Transverse colon (tissue), 4 donors: ENCODE results near the gene COL13A1.

Experiments used
- EP300 ChIP-seq: sonication (generic); formaldehyde crosslinking; IDR thresholded peaks from one replicate; pipeline ENCODE4 v1.6.1; 2017; ENCODE audit warnings: antibody characterized with exemption, low read depth
- POLR2A ChIP-seq: fragments of 450-650 bp; IDR thresholded peaks from one replicate; pipeline ENCODE4 v1.6.1; 2016; ENCODE audit warnings: antibody characterized with exemption, mild to moderate bottlenecking, moderate library complexity
- POLR2AphosphoS5 ChIP-seq, 3 donors: sonication (generic); formaldehyde crosslinking; IDR thresholded peaks; one replicate each; pipeline ENCODE4 v1.6.1; 2016; ENCODE audit warnings: antibody characterized with exemption in 3 of 3
- TF ChIP-seq, protein P1 (sequence below), 5 experiments: fragments of 200-600 bp in 3 of 5; fragments of 450-650 bp in 2 of 5; sonication (generic) in 3 of 5; IDR thresholded peaks; 1 replicate in 2 of 5; 2 replicates in 3 of 5; pipeline ENCODE4 v1.5.1; 2016 to 2017; ENCODE audit warnings: antibody characterized with exemption in 5 of 5, inconsistent platforms in 3 of 5, mild to moderate bottlenecking in 2 of 5, moderate library complexity in 1 of 5

DNA sequence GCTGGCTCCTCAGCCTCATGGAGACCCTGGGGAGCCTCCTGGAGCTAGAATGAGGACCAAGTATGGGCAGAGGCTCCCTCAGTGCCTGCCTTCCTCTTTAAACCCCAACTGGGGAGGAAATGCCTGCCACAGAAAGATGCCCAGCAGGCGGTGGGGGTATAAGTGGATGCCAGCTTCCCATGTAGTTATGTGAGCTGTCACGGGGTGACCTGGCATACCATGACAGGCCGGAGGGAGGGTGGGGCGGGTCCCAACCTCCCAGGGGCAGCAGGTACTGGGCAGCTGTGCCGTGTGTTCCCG, 35.0 kb downstream of the COL13A1 start:
- TF ChIP-seq, protein P1, sequence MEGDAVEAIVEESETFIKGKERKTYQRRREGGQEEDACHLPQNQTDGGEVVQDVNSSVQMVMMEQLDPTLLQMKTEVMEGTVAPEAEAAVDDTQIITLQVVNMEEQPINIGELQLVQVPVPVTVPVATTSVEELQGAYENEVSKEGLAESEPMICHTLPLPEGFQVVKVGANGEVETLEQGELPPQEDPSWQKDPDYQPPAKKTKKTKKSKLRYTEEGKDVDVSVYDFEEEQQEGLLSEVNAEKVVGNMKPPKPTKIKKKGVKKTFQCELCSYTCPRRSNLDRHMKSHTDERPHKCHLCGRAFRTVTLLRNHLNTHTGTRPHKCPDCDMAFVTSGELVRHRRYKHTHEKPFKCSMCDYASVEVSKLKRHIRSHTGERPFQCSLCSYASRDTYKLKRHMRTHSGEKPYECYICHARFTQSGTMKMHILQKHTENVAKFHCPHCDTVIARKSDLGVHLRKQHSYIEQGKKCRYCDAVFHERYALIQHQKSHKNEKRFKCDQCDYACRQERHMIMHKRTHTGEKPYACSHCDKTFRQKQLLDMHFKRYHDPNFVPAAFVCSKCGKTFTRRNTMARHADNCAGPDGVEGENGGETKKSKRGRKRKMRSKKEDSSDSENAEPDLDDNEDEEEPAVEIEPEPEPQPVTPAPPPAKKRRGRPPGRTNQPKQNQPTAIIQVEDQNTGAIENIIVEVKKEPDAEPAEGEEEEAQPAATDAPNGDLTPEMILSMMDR (IDR thresholded peaks at IDR 0.05) = no peak
- TF ChIP-seq POLR2AphosphoS5 (IDR thresholded peaks at IDR 0.05) = no peak
- TF ChIP-seq POLR2A = no peak
- TF ChIP-seq EP300 = no peak
